Neural cell (in vitro differentiated cells): ENCODE data around the gene KDM4B.

Source experiments
- EZH2 ChIP-seq: fragments of 200-600, 300-800 bp; shearing (Covaris generic), sonication (generic); IDR thresholded peaks from 2 replicates; pipeline ENCODE4 v1.6.1; 2014; ENCODE audit warnings: antibody characterized with exemption, low read length, borderline replicate concordance, mild to moderate bottlenecking; ENCODE audit not compliant: insufficient read depth, poor library complexity, severe bottlenecking
- POLR2AphosphoS5 ChIP-seq: IDR thresholded peaks from 2 replicates; pipeline ENCODE4 v1.6.1; 2012
- SMC3 ChIP-seq: fragments of 450-650 bp; conservative IDR thresholded peaks from 2 replicates; pipeline ENCODE4 v1.6.1; 2014; ENCODE audit warnings: antibody characterized with exemption, mild to moderate bottlenecking, moderate library complexity; ENCODE audit not compliant: poor library complexity
- TAF1 ChIP-seq: IDR thresholded peaks from 2 replicates; pipeline ENCODE4 v1.6.1; 2012; ENCODE audit warnings: low read depth
- TF ChIP-seq, protein P1 (sequence below): fragments of 450-650 bp; IDR thresholded peaks from 2 replicates; pipeline ENCODE4 v1.5.1; 2014; ENCODE audit warnings: antibody characterized with exemption, mild to moderate bottlenecking, moderate library complexity; ENCODE audit not compliant: poor library complexity, severe bottlenecking

DNA sequence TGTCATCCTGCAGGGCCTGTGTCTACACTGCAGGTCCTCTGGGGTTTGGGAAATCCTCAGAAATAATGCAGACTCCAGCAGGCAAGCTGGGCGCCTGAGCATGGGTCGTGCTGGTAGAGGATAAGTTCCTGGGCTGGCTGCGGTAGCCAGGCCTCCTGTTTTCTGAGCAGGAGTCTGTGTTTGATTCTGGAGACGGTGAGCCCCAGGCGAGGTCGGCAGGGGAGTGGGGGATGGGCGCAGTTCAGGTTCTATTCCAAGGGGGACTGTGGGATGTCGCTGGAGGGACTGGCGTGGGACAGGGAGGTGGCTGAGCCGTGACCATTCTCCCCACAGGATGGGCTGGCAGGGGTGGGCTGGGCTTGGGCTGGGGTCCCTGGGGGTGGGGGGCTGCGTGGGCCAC lies 154.7 kb downstream of the KDM4B start:
- TF ChIP-seq POLR2AphosphoS5 (no peak), SMC3 (no peak), TAF1 (no peak), EZH2 (no peak)
- TF ChIP-seq, protein P1, sequence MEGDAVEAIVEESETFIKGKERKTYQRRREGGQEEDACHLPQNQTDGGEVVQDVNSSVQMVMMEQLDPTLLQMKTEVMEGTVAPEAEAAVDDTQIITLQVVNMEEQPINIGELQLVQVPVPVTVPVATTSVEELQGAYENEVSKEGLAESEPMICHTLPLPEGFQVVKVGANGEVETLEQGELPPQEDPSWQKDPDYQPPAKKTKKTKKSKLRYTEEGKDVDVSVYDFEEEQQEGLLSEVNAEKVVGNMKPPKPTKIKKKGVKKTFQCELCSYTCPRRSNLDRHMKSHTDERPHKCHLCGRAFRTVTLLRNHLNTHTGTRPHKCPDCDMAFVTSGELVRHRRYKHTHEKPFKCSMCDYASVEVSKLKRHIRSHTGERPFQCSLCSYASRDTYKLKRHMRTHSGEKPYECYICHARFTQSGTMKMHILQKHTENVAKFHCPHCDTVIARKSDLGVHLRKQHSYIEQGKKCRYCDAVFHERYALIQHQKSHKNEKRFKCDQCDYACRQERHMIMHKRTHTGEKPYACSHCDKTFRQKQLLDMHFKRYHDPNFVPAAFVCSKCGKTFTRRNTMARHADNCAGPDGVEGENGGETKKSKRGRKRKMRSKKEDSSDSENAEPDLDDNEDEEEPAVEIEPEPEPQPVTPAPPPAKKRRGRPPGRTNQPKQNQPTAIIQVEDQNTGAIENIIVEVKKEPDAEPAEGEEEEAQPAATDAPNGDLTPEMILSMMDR, result no peak
